ENCODE measurements around the gene UNC45A. TPM values are rescaled to one million over a fixed set of nuclear protein-coding genes. Genes with fewer than 3 reads are reported as not detected.

The UNC45A gene
- total RNA-seq, 1 experiment from 2014 or later = 63.1 TPM

DNA sequence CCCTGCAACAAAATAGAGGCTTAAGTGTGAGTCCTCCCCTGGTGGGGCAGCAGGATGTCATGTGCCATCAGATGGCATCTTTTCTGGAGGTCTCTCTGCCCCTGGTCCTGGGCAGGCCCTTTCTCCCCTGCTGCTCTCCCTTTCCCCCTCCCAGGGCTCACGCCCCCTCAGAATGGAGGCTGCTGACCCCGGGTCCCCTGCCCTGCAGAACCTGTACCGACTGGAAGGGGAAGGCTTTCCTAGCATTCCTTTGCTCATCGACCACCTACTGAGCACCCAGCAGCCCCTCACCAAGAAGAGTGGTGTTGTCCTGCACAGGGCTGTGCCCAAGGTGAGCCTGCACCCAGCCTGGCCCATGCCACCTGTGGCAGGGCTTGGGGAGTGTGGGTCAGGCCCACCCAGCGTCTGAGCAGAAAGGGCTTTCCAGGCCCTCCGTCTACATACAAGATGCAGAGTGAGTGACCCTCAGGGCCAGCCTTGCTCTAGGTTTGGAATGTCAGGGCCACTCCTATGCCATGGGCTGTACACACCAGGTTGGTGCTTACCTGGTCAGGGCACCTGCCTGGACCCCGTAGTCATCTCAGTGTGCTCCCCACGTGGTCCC is 43.6 kb upstream of the UNC45A start:
- intact Hi-C loops (cut with micrococcal nuclease) = no loop called here
- H3K4me3 Mint-ChIP-seq (ENCODE audit: unreplicated experiment) = no peak overlapping the region
- no peaks in the 10 kb centered on the region for H3K27me3 Mint-ChIP-seq (ENCODE audit: insufficient read depth, unreplicated experiment)
- no TSS peak for BruUV-seq (replicated peaks)
- H3K9me3 Mint-ChIP-seq (ENCODE audit: unreplicated experiment) = no peaks in the 10 kb centered on the region
- CTCF ChIA-PET = interaction anchor here (0.7 to 1.2 kb wide), 2 partner anchors 9 to 149 kb away, joined by 3 to 4 read pairs; no protein-coding TSS in a partner anchor
- no peaks in the 10 kb centered on the region for H3K36me3 Mint-ChIP-seq (ENCODE audit: insufficient read depth, unreplicated experiment)
- POLR2A ChIA-PET = no interaction called here
- no peak for DNase-seq (ENCODE audit: unreplicated experiment)
- H3K27ac Mint-ChIP-seq (ENCODE audit: low read depth, unreplicated experiment) = no peak overlapping the region
- H3K4me1 Mint-ChIP-seq (ENCODE audit: insufficient read depth, unreplicated experiment) = no peaks in the 10 kb centered on the region
- TF ChIP-seq, protein P1, sequence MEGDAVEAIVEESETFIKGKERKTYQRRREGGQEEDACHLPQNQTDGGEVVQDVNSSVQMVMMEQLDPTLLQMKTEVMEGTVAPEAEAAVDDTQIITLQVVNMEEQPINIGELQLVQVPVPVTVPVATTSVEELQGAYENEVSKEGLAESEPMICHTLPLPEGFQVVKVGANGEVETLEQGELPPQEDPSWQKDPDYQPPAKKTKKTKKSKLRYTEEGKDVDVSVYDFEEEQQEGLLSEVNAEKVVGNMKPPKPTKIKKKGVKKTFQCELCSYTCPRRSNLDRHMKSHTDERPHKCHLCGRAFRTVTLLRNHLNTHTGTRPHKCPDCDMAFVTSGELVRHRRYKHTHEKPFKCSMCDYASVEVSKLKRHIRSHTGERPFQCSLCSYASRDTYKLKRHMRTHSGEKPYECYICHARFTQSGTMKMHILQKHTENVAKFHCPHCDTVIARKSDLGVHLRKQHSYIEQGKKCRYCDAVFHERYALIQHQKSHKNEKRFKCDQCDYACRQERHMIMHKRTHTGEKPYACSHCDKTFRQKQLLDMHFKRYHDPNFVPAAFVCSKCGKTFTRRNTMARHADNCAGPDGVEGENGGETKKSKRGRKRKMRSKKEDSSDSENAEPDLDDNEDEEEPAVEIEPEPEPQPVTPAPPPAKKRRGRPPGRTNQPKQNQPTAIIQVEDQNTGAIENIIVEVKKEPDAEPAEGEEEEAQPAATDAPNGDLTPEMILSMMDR (IDR thresholded peaks at IDR 0.05; ENCODE audit: unreplicated experiment) = no peak

DNA sequence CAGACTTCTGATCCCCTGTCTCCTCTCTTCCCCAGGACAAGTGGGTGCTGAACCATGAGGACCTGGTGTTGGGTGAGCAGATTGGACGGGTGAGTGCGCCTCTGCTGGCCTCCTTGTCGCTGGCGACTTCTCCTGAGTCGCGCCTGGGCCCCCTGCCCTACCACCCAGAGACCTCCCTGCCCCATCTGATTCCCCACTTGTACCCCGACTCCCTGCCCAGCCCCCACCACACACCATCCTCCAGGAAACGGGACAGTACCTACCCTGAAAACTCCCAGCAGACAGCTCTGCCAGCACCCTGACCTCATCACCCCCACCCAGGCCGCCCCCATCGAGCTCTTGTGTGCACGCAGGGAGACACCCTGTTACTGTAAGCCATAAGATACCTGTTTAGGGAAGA is 43.1 kb upstream of the UNC45A start:
- intact Hi-C loops (cut with micrococcal nuclease) = no loop called here
- no peak for DNase-seq (ENCODE audit: unreplicated experiment)
- Mint-ChIP-seq H3K9me3 (ENCODE audit: unreplicated experiment) (no peaks in the 10 kb centered on the region), H3K4me3 (ENCODE audit: unreplicated experiment) (no peak overlapping the region), H3K4me1 (ENCODE audit: insufficient read depth, unreplicated experiment) (no peaks in the 10 kb centered on the region), H3K27me3 (ENCODE audit: insufficient read depth, unreplicated experiment) (no peaks in the 10 kb centered on the region), H3K27ac (ENCODE audit: low read depth, unreplicated experiment) (no peak overlapping the region), H3K36me3 (ENCODE audit: insufficient read depth, unreplicated experiment) (no peaks in the 10 kb centered on the region)
- CTCF ChIA-PET = interaction anchor here (0.7 kb wide), 1 partner anchor 149 kb away, joined by 3 read pairs; no protein-coding TSS in a partner anchor
- TF ChIP-seq, protein P1 (IDR thresholded peaks at IDR 0.05; ENCODE audit: unreplicated experiment) = no peak
- no TSS peak for BruUV-seq (replicated peaks)
- POLR2A ChIA-PET = no interaction called here

DNA sequence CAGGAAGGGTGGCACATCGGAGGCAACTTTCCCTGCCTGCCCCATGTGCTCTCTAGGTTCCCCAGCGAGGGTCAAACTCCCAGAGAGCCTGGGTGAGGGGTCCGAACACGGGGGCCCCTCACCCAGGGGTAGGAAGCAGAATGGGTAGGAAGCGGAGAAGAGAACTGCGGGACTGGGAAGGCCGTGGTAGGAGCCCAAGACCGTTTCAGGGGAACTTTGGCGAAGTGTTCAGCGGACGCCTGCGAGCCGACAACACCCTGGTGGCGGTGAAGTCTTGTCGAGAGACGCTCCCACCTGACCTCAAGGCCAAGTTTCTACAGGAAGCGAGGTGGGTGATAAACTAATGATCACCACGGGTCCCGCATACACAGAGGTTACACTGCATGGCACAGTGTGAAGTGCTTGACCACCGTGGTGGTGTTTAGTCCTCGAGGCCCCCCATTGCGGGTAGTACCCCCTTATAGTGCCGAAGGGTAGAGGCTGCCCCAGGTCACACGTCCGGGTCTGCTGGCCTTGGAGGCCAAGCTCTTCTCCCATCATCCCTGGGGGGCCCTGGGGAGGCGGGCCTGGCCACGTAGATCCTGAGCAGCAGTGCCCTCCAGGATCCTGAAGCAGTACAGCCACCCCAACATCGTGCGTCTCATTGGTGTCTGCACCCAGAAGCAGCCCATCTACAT is 42.4 kb upstream of the UNC45A start:
- no peaks in the 10 kb centered on the region for H3K27me3 Mint-ChIP-seq (ENCODE audit: insufficient read depth, unreplicated experiment)
- no peak overlapping the region for H3K27ac Mint-ChIP-seq (ENCODE audit: low read depth, unreplicated experiment)
- no TSS peak for BruUV-seq (replicated peaks)
- H3K9me3 Mint-ChIP-seq (ENCODE audit: unreplicated experiment) = no peaks in the 10 kb centered on the region
- no peak overlapping the region for H3K4me3 Mint-ChIP-seq (ENCODE audit: unreplicated experiment)
- ChIA-PET CTCF (interaction anchor here (0.7 to 1.2 kb wide), 2 partner anchors 9 to 150 kb away, joined by 3 read pairs; no protein-coding TSS in a partner anchor), POLR2A (interaction anchor here (1.2 kb wide), 1 partner anchor 9 kb away, joined by 3 read pairs; no protein-coding TSS in a partner anchor)
- no peak for DNase-seq (ENCODE audit: unreplicated experiment)
- intact Hi-C loops (cut with micrococcal nuclease) = no loop called here
- TF ChIP-seq, protein P1 (IDR thresholded peaks at IDR 0.05; ENCODE audit: unreplicated experiment) = no peak
- no peaks in the 10 kb centered on the region for H3K36me3 Mint-ChIP-seq (ENCODE audit: insufficient read depth, unreplicated experiment)
- H3K4me1 Mint-ChIP-seq (ENCODE audit: insufficient read depth, unreplicated experiment) = no peaks in the 10 kb centered on the region

DNA sequence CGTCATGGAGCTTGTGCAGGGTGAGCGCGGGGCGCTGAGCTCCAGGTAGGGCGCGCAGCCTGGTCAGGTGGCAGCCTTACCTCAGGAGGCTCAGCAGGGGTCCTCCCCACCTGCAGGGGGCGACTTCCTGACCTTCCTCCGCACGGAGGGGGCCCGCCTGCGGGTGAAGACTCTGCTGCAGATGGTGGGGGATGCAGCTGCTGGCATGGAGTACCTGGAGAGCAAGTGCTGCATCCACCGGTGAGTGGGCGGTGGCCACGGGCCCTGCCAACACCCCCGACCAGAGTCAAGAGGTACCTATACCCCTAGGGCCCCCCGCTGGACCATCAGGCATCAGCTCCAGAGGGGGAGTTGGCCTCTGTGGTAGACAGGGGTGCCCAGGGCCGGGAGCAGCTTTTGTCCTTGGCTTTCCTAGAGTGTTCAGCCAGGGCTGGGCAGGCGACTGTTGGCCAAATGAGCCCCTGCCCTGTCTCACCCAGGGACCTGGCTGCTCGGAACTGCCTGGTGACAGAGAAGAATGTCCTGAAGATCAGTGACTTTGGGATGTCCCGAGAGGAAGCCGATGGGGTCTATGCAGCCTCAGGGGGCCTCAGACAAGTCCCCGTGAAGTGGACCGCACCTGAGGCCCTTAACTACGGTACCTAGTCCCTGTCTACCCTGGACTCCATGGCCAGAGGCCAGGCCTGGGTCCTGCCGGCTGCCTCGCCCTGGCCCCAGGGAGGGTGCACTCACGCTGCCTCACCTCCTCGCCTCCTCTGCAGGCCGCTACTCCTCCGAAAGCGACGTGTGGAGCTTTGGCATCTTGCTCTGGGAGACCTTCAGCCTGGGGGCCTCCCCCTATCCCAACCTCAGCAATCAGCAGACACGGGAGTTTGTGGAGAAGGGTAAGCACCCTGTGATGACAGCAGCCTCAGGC is 41.7 kb upstream of the UNC45A start:
- ChIA-PET CTCF (interaction anchor here (1.2 kb wide), 1 partner anchor 8 kb away, joined by 3 read pairs; no protein-coding TSS in a partner anchor), POLR2A (interaction anchor here (1.2 kb wide), 1 partner anchor 8 kb away, joined by 3 read pairs; no protein-coding TSS in a partner anchor)
- TF ChIP-seq, protein P1 (IDR thresholded peaks at IDR 0.05; ENCODE audit: unreplicated experiment) = peak; percentile 12
- Mint-ChIP-seq H3K36me3 (ENCODE audit: insufficient read depth, unreplicated experiment) (no peaks in the 10 kb centered on the region), H3K27ac (ENCODE audit: low read depth, unreplicated experiment) (no peak overlapping the region), H3K4me3 (ENCODE audit: unreplicated experiment) (no peak overlapping the region), H3K9me3 (ENCODE audit: unreplicated experiment) (no peaks in the 10 kb centered on the region), H3K4me1 (ENCODE audit: insufficient read depth, unreplicated experiment) (no peaks in the 10 kb centered on the region), H3K27me3 (ENCODE audit: insufficient read depth, unreplicated experiment) (no peaks in the 10 kb centered on the region)
- DNase-seq (ENCODE audit: unreplicated experiment) = no peak
- BruUV-seq (replicated peaks) = no TSS peak
- intact Hi-C loops (cut with micrococcal nuclease) = no loop called here
